ENCODE results near the gene PLCL1. TPM values are rescaled to one million over a fixed set of nuclear protein-coding genes. Genes with fewer than 3 reads are reported as not detected.

PLCL1 gene
- total RNA-seq, 1 experiment from 2014 or later: not detected

DNA sequence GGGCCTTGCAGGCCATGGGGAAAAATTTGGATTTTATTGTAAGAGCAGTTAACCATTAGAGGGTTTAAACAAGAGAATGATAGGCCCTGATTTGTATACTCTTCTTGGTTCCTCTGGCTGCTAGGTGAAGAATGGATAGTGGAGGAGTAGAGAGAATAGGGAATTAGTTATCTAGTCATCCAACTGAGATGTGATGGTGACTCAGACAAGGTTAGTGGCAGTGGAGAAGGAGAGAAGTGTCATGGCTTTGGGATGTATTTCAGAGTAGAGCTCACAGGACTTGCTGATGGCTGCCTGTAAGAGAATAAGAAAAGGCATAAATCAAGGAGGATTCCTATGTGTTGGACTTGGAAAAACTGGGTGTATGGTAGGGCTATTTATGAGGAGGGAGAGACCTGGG lies 169.4 kb downstream of the PLCL1 start:
- in situ Hi-C loops (cut with HindIII; ENCODE audit: low sequenced_read_pairs): no loop called here

DNA sequence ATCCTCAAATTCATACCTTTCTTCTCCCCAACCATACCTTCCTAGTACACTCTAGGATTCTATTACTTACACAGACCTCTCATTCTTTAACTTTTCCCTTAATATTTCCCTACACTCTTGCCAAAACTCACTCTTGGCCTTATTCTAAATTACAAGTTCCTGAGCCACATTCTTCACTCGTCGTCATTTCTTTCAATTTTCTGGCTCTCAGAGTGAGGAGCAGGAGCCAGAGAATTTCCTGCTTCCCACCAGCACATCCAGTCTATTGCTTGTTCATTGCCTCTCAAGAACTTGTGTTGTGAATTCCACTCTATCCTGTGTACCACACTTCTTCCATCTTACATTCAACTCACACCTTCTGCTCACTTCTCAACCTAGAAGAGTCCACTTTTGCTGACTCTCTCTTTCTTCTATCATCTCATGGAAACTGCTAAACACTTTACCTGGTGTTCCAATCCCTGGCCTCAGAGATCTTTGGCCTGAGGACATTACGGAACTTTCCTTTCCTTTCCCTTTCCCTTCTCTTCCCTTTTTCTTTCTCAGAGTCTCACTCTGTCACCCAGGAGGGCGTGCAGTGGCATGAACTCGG lies 171.6 kb downstream of the PLCL1 start:
- in situ Hi-C loops (cut with HindIII; ENCODE audit: low sequenced_read_pairs): no loop called here
- DNase-seq (ENCODE audit: low spot score): no peak

More for the DNA sequence above, 169.4 kb downstream of the PLCL1 start:
- no peak for DNase-seq (ENCODE audit: low spot score)

- DNase-seq (ENCODE audit: low spot score): no peak
- in situ Hi-C loops (cut with HindIII; ENCODE audit: low sequenced_read_pairs): no loop called here
Observed at GRCh38 chr2:197978971-197979370, 174.6 kb downstream of the PLCL1 start.

DNA sequence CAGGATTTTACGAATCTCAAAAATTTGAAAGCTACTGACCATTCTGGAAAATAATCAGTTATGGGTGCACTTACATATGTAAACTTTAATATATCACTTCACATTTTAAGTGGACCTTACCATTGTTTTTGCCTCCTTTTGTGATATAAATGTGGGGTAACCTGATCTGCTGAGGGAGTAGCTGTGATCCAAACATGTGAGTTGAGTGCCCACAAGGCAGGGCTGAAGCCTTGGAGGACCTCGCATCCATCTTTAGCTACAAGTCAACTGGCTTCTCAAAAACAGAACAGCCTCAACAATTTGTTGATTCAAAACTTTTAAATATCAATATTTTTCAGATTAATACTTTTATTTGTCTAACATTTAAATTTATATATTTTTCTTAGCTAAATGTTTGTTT lies 178.2 kb downstream of the PLCL1 start:
- in situ Hi-C loops (cut with HindIII; ENCODE audit: low sequenced_read_pairs): no loop called here

GRCh38 chr2:197985029-197985638 lies 180.7 kb downstream of the PLCL1 start:
- no peak for DNase-seq (ENCODE audit: low spot score)
- in situ Hi-C loops (cut with HindIII; ENCODE audit: low sequenced_read_pairs): no loop called here

More for the DNA sequence above, 178.2 kb downstream of the PLCL1 start:
- no peak for DNase-seq (ENCODE audit: low spot score)

DNA sequence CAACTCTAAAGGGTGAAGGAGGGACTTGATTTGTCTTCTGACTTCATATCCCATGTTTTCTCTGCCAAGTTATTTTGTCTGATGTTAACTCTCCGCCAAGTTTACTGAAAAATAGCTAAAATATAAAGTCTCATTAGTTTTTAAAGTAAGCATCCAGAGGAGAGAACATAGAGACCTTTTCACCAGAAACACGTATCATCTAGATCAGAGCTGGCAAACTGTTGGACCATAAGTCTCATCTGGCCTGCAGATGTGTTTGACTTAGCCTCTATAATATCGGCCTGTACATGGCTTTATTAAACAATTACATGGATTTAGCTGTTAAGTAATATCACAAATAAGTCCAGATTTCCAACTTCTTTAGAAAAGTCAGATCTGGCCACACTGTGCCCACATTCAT lies 182.6 kb downstream of the PLCL1 start:
- in situ Hi-C loops (cut with HindIII; ENCODE audit: low sequenced_read_pairs): no loop called here

GRCh38 chr2:197990356-197990755 lies 186.0 kb downstream of the PLCL1 start:
- in situ Hi-C loops (cut with HindIII; ENCODE audit: low sequenced_read_pairs): no loop called here
- DNase-seq (ENCODE audit: low spot score): no peak

More for the DNA sequence above, 182.6 kb downstream of the PLCL1 start:
- DNase-seq (ENCODE audit: low spot score): no peak

DNA sequence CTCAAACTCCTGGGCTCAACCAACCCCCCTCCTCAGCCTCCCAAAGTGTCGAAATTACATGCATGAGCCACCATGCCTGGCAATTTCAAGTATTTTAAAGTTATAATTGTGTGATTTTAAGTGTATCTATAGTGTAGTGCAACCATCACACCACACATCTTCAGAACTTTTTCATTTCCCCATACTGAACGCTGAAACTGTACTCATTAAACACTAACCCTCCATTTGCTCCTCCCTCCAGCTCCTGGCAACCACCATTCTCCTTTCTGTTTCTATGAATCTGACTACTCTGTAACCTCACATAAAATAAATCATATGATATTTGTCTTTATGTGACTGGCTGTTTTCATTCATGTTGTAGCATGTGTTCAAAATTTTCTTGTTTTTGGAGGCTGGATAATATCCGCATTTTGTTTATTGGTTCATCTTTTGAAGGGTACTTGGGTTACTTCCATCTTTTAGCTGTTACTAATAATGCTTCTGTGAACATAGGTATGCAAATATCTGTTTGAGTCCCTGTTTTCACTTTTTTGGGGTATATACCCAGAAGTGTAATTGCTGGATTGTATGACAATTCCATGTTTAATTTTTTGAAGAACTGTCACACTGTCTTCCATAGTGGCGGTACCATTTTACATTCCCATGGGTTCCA lies 188.2 kb downstream of the PLCL1 start:
- DNase-seq (ENCODE audit: low spot score): no peak
- in situ Hi-C loops (cut with HindIII; ENCODE audit: low sequenced_read_pairs): no loop called here

DNA sequence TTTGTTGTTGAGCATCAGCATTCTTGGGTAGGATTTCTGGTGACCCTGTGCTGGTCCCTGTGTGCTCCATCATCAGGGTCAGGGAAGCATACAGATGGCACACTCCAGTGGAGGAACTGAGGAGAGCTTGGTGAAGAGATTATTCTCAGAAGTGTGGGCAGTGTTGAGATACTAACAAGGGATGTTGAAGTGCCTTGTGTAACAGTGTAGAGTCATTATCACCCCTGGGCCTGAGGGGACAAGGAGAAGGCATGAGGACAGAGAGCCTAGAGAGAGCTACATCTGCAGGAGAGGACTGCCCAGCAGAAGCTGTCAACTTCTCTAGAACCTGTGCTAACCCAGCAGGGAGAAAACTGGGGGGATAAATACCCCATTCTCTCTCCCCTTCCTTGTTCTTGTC lies 189.0 kb downstream of the PLCL1 start:
- in situ Hi-C loops (cut with HindIII; ENCODE audit: low sequenced_read_pairs): no loop called here
- DNase-seq (ENCODE audit: low spot score): no peak

GRCh38 chr2:197993830-197994229 lies 189.4 kb downstream of the PLCL1 start:
- DNase-seq (ENCODE audit: low spot score): no peak
- in situ Hi-C loops (cut with HindIII; ENCODE audit: low sequenced_read_pairs): no loop called here

DNA sequence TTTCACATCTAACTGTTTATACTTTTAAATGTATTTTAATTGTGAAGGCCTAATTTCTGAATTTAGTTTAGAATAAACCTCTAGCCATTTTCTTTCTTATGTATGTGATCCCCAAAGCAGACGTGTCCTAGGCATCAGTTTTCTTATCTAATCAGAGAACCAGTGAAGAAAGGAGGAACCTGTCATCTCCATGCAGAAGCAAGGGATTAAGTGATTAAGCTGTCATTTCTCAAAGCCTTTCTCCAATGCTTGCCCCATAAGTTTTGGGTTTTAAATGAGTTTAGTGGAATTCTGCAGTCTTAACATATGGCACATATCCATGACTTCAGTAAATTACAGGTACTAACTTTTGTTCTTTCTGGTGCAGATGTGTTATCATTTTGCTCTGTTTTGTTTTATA lies 190.4 kb downstream of the PLCL1 start:
- in situ Hi-C loops (cut with HindIII; ENCODE audit: low sequenced_read_pairs): no loop called here
- DNase-seq (ENCODE audit: low spot score): no peak

GRCh38 chr2:197996583-197996982 lies 192.2 kb downstream of the PLCL1 start:
- in situ Hi-C loops (cut with HindIII; ENCODE audit: low sequenced_read_pairs): no loop called here
- no peak for DNase-seq (ENCODE audit: low spot score)

- no peak for DNase-seq (ENCODE audit: low spot score)
- in situ Hi-C loops (cut with HindIII; ENCODE audit: low sequenced_read_pairs): no loop called here
Observed at GRCh38 chr2:197997083-197997541, 192.7 kb downstream of the PLCL1 start.

DNA sequence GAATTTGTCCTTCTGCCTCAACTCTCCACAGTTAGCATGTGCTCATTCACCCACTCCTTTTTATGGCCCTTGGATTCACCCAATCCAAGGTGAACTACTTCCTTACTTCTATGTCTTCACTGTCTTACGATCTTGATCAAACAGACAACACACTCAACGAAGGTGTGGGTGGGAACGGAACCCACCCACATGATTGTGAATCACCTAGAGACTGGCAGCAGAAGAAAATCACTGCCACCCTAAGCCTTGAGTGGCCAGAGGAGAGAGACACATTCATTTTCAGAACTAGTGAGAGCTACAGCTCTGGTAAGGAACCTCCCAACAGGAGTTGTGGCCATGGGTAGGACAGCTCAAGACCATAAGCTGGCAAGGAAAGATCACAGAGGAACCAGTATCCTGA lies 194.3 kb downstream of the PLCL1 start:
- in situ Hi-C loops (cut with HindIII; ENCODE audit: low sequenced_read_pairs): no loop called here

GRCh38 chr2:198000417-198000816 lies 196.0 kb downstream of the PLCL1 start:
- in situ Hi-C loops (cut with HindIII; ENCODE audit: low sequenced_read_pairs): no loop called here

More for the DNA sequence above, 194.3 kb downstream of the PLCL1 start:
- no peak for DNase-seq (ENCODE audit: low spot score)

GRCh38 chr2:198004173-198004572 lies 199.8 kb downstream of the PLCL1 start:
- no peak for DNase-seq (ENCODE audit: low spot score)
- in situ Hi-C loops (cut with HindIII; ENCODE audit: low sequenced_read_pairs): no loop called here

More at GRCh38 chr2:198000417-198000816, 196.0 kb downstream of the PLCL1 start:
- DNase-seq (ENCODE audit: low spot score): no peak

- in situ Hi-C loops (cut with HindIII; ENCODE audit: low sequenced_read_pairs): no loop called here
- DNase-seq (ENCODE audit: low spot score): no peak
Observed at GRCh38 chr2:198004921-198005829, 200.8 kb downstream of the PLCL1 start.

- in situ Hi-C loops (cut with HindIII; ENCODE audit: low sequenced_read_pairs): no loop called here
- no peak for DNase-seq (ENCODE audit: low spot score)
Observed at GRCh38 chr2:198006733-198007132, 202.3 kb downstream of the PLCL1 start.

- DNase-seq (ENCODE audit: low spot score): no peak
- in situ Hi-C loops (cut with HindIII; ENCODE audit: low sequenced_read_pairs): no loop called here
Observed at GRCh38 chr2:198008230-198008629, 203.8 kb downstream of the PLCL1 start.

DNA sequence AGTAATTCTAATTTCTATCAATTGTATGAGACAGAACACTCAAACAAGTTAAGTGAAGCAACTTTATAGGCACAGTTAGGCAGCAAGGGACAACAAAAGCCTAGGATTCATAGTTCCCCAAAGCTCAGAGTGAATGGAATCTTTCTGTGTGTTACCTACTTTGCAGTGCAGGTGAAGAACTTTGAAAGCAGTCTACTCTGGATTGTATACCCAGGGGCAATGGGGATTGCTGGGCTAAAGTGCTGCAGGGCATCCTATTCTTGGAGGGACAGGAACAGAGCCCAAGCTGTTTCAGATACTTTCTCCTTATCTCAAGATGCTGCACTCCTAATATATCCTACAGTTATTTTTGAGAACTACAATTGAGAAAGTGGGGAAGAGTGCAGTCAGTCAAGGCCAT lies 207.6 kb downstream of the PLCL1 start:
- in situ Hi-C loops (cut with HindIII; ENCODE audit: low sequenced_read_pairs): no loop called here
- no peak for DNase-seq (ENCODE audit: low spot score)
